ENCODE results near the gene OSER1. TPM values are rescaled to one million over a fixed set of nuclear protein-coding genes. Genes with fewer than 3 reads are reported as not detected.

OSER1 gene
- total RNA-seq, 4 donors from 2014 or later = 36.2 to 56.4 (median 43.0) TPM

- no peak overlapping the region for H3K4me3 ChIP-seq (replicated peaks in 1 of 3)
- no peak overlapping the region for H3K27ac ChIP-seq
- no peaks in the 10 kb centered on the region for H3K9me3 ChIP-seq
- no peak for TF ChIP-seq CTCF (IDR thresholded peaks at IDR 0.05)
- TF ChIP-seq POLR2A (IDR thresholded peaks at IDR 0.05) = no peak
- no peaks in the 10 kb centered on the region for H3K27me3 ChIP-seq
- no peaks in the 10 kb centered on the region for H3K4me1 ChIP-seq
- intact Hi-C loops (cut with DNase I) = no loop called here
- H3K36me3 ChIP-seq = no peaks in the 10 kb centered on the region
- 73 to 88% methylated on average over 2 to 3 of the region's 3 CpGs for WGBS, 2 donors
- no peak for DNase-seq
Measured at GRCh38 chr20:44253528-44253927, 43.0 kb upstream of the OSER1 start.

GRCh38 chr20:44251284-44251683 is 40.7 kb upstream of the OSER1 start:
- no peak for DNase-seq
- TF ChIP-seq CTCF (IDR thresholded peaks at IDR 0.05) (no peak), POLR2A (IDR thresholded peaks at IDR 0.05) (no peak)
- Histone ChIP-seq H3K4me3 (replicated peaks in 1 of 3) (no peak overlapping the region), H3K4me1 (peaks cover 9 to 12% of the 10 kb centered on the region in 2 donors), H3K36me3 (no peaks in the 10 kb centered on the region), H3K27me3 (no peaks in the 10 kb centered on the region), H3K27ac (no peak overlapping the region), H3K9me3 (no peaks in the 10 kb centered on the region)
- WGBS, 2 donors = 42 to 58% methylated on average over 2 to 4 of the region's 4 CpGs
- intact Hi-C loops (cut with DNase I) = no loop called here

DNA sequence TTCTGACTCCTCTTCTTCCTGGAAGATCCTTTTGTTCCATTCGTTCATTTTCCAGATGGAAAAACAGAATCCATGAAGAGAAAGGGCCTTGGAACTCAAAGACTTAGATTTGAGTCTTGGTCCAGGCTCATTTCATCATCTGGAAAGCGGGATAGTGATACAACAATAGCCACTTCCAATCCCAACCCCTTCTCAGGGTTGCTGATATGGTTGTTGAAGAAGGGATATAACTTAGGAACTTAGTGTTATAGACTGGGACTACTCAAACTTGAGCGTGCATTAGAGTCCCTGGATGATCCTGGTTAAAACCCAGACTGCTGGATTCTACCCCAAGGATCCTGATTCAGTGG is 37.8 kb upstream of the OSER1 start:
- 48 to 52% methylated on average over 3 of the region's 3 CpGs for WGBS, 2 donors
- H3K4me3 ChIP-seq (replicated peaks in 1 of 3) = no peak overlapping the region
- intact Hi-C loops (cut with DNase I) = no loop called here
- no peaks in the 10 kb centered on the region for H3K36me3 ChIP-seq
- H3K9me3 ChIP-seq = no peaks in the 10 kb centered on the region
- H3K27me3 ChIP-seq = no peaks in the 10 kb centered on the region
- TF ChIP-seq POLR2A (IDR thresholded peaks at IDR 0.05) (no peak), CTCF (IDR thresholded peaks at IDR 0.05) (no peak)
- DNase-seq = no peak
- no peak overlapping the region for H3K27ac ChIP-seq
- H3K4me1 ChIP-seq = peaks cover 9 to 12% of the 10 kb centered on the region in 2 donors

- H3K36me3 ChIP-seq = no peaks in the 10 kb centered on the region
- TF ChIP-seq POLR2A (IDR thresholded peaks at IDR 0.05) (no peak), CTCF (IDR thresholded peaks at IDR 0.05) (peak in 3 of 6 experiments; percentile 19 to 35 (median 23))
Measured at GRCh38 chr20:44247586-44248409, 37.2 kb upstream of the OSER1 start.

GRCh38 chr20:44247131-44247571 is 36.6 kb upstream of the OSER1 start, which contains the start of gene GDAP1L1:
Gene GDAP1L1, plus strand, starts transcription at chr20:44247308. Its CDS starts 27 bp downstream, at chr20:44247335.
- H3K4me1 ChIP-seq = peaks cover 9 to 12% of the 10 kb centered on the region in 2 donors
- WGBS, 2 donors = 0 to 4% methylated on average over 4 to 14 of the region's 32 CpGs
- H3K27me3 ChIP-seq = no peaks in the 10 kb centered on the region
- intact Hi-C loops (cut with DNase I) = no loop called here
- DNase-seq = peak; percentile 34 to 36
- H3K9me3 ChIP-seq = no peaks in the 10 kb centered on the region
- H3K36me3 ChIP-seq = no peaks in the 10 kb centered on the region
- no peak within 1 kb of the TSS for H3K27ac ChIP-seq
- TF ChIP-seq CTCF (IDR thresholded peaks at IDR 0.05) (no peak), POLR2A (IDR thresholded peaks at IDR 0.05) (no peak)
- no peak within 1 kb of the TSS for H3K4me3 ChIP-seq (replicated peaks in 1 of 3)

More at GRCh38 chr20:44247586-44248409, 37.2 kb upstream of the OSER1 start:
- Histone ChIP-seq H3K27me3 (no peaks in the 10 kb centered on the region), H3K27ac (no peak overlapping the region), H3K4me3 (replicated peaks in 1 of 3) (no peak overlapping the region), H3K4me1 (peaks cover 9 to 12% of the 10 kb centered on the region in 2 donors), H3K9me3 (no peaks in the 10 kb centered on the region)
- peak; percentile 32 to 47 for DNase-seq
- WGBS, 2 donors = 6 to 16% methylated on average over 11 to 24 of the region's 31 CpGs
- intact Hi-C loops (cut with DNase I) = no loop called here
